ENCODE results near the gene B3GNT7. TPM values are rescaled to one million over a fixed set of nuclear protein-coding genes. Genes with fewer than 3 reads are reported as not detected.

The B3GNT7 gene
- total and polyA plus RNA-seq, 2 of the 4 experiments (the other 2 are of a cell fraction) = under 0.01 to 0.03 TPM

DNA sequence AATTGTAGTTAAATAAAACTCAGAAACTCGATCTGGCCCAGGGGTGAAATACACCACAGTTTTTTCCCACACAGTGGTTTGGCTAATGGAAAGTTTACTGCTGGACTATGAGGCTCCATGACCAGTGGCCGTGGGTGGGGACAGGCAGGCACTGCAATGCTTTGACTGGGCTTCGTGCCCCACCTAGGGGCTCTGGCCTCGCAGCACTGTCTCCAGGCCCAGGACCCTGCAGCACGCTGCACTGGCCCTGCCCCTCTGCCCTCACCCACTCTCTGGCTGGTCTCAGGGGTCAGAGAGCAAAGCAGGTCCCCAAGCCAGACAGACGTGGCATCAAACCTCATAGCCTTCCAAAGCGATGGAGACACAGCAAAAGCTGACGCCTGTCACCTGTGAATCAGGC lies 13.4 kb upstream of the B3GNT7 start:
- no peak for DNase-seq
- 50% methylated on average over 2 of the region's 8 CpGs; no CpG with 5 or more reads in 1 of the 2 experiments for WGBS, 2 experiments (ENCODE audit: extremely low coverage in 2 of 2, insufficient read length in 1 of 2)

More for the DNA sequence above, 13.4 kb upstream of the B3GNT7 start:
- no TSS peak for BruUV-seq (replicated peaks)
- no peak overlapping the region for H2AK5ac ChIP-seq (ENCODE audit: low read depth, low read length)
- intact Hi-C loops (cut with micrococcal nuclease) (no loop called here), dilution Hi-C loops (cut with HindIII; ENCODE audit: low sequenced_read_pairs, unreplicated experiment) (no loop called here), in situ Hi-C loops (cut with MboI; ENCODE audit: low sequenced_read_pairs) (no loop called here)
- no peak overlapping the region for H3K9ac ChIP-seq (ENCODE audit: low read depth, low read length)
- TF ChIP-seq, protein P1, sequence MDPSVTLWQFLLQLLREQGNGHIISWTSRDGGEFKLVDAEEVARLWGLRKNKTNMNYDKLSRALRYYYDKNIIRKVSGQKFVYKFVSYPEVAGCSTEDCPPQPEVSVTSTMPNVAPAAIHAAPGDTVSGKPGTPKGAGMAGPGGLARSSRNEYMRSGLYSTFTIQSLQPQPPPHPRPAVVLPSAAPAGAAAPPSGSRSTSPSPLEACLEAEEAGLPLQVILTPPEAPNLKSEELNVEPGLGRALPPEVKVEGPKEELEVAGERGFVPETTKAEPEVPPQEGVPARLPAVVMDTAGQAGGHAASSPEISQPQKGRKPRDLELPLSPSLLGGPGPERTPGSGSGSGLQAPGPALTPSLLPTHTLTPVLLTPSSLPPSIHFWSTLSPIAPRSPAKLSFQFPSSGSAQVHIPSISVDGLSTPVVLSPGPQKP (IDR thresholded peaks at IDR 0.05; ENCODE audit: borderline replicate concordance, low read depth, low read length) = no peak
- TF ChIP-seq MAFK (IDR thresholded peaks at IDR 0.05; ENCODE audit: low read depth, low read length) (no peak), NFE2L2 (IDR thresholded peaks at IDR 0.05; ENCODE audit: low read depth, low read length) (no peak)
- H2AK9ac ChIP-seq (replicated peaks; ENCODE audit: low read depth, low read length, poor library complexity) = peak overlapping the region; percentile 9
- no peak overlapping the region for H3K4me2 ChIP-seq (ENCODE audit: low read depth, low read length)
- ATAC-seq (ENCODE audit: low read depth) = no peak
- 0 out of 2 replicates have a peak, but pooled peaks cover 3% of the 10 kb centered on the region for H3K4me1 ChIP-seq (ENCODE audit: control insufficient read depth, insufficient read depth, low read length)
- H2AFZ ChIP-seq (replicated peaks; ENCODE audit: low read length, poor library complexity) = no peak overlapping the region
- ChIA-PET POLR2A (ENCODE audit: unreplicated experiment) (no interaction called here), CTCF (no interaction called here)
- no peaks in the 10 kb centered on the region for H4K20me1 ChIP-seq (ENCODE audit: insufficient read depth, low read length)
- no peak overlapping the region for H3K4me3 ChIP-seq (ENCODE audit: insufficient read depth, low read depth, low read length)
- no peak overlapping the region for H3K27ac ChIP-seq (ENCODE audit: insufficient read depth, low read length)
- H4K8ac ChIP-seq (ENCODE audit: low read depth in 2 of 2, low read length in 2 of 2) = no peak overlapping the region
- H3K9me1 ChIP-seq (ENCODE audit: insufficient read depth, low read length) = no peaks in the 10 kb centered on the region
- no peak overlapping the region for H2BK15ac ChIP-seq (ENCODE audit: low read depth, low read length)
- no peak overlapping the region for H3K56ac ChIP-seq (ENCODE audit: extremely low read depth, insufficient read depth, low read length)
- no peak overlapping the region for H2BK20ac ChIP-seq (ENCODE audit: low read depth, low read length)
- H3K23ac ChIP-seq (ENCODE audit: low read depth, low read length) = no peak overlapping the region
- no peak overlapping the region for H2BK120ac ChIP-seq (ENCODE audit: low read depth, low read length)
- no peaks in the 10 kb centered on the region for H3K79me1 ChIP-seq (ENCODE audit: low read depth in 1 of 2, low read length in 2 of 2)
- H3K4ac ChIP-seq (ENCODE audit: low read depth, low read length) = no peak overlapping the region
- H3K27me3 ChIP-seq (ENCODE audit: control insufficient read depth, insufficient read depth, low read length) = no peaks in the 10 kb centered on the region
- no peak overlapping the region for H4K91ac ChIP-seq (ENCODE audit: insufficient read depth, low read depth, low read length)
- peaks cover 4% of the 10 kb centered on the region for H3K9me3 ChIP-seq (ENCODE audit: control insufficient read depth, insufficient read depth, low read length)
- H3K36me3 ChIP-seq (ENCODE audit: control insufficient read depth, insufficient read depth, low read length) = no peaks in the 10 kb centered on the region
- no peak overlapping the region for H2BK5ac ChIP-seq (ENCODE audit: low read depth, low read length, poor library complexity, severe bottlenecking)
- H3K14ac ChIP-seq (replicated peaks; ENCODE audit: low read depth, low read length) = no peak overlapping the region
- H4K5ac ChIP-seq (ENCODE audit: low read depth, low read length) = no peak overlapping the region
- no peak overlapping the region for H3K18ac ChIP-seq (ENCODE audit: low read depth, low read length)

All from IMR-90 (cell line).